Measurements from ENCODE around the gene CARS1. TPM values are rescaled to one million over a fixed set of nuclear protein-coding genes. Genes with fewer than 3 reads are reported as not detected.

CARS1 gene
- polyA plus RNA-seq, 1 donor = 41.6 TPM

- Histone ChIP-seq H3K4me3 (ENCODE audit: low read length) (no peak overlapping the region), H3K36me3 (ENCODE audit: control insufficient read depth, insufficient read depth, low read length) (peaks cover 68% of the 10 kb centered on the region)
- no CpG with 5 or more reads among the region's 7 CpGs for WGBS (ENCODE audit: insufficient coverage, low lambda C conversion rate)
Measured at GRCh38 chr11:2977113-2977512, 80.1 kb downstream of the CARS1 start.

GRCh38 chr11:2976294-2977063, 80.7 kb downstream of the CARS1 start:
- H3K36me3 ChIP-seq (ENCODE audit: control insufficient read depth, insufficient read depth, low read length) = peaks cover 74% of the 10 kb centered on the region
- DNase-seq = no peak

More at GRCh38 chr11:2977113-2977512, 80.1 kb downstream of the CARS1 start:
- H3K27me3 ChIP-seq (ENCODE audit: control insufficient read depth, insufficient read depth, low read length) = no peaks in the 10 kb centered on the region
- H3K4me1 ChIP-seq (ENCODE audit: control insufficient read depth, insufficient read depth, low read length) = no peaks in the 10 kb centered on the region
- no peak for DNase-seq
- H3K27ac ChIP-seq (ENCODE audit: low read length) = no peak overlapping the region
- H3K9me3 ChIP-seq (ENCODE audit: control insufficient read depth, low read depth, low read length) = no peaks in the 10 kb centered on the region

DNA sequence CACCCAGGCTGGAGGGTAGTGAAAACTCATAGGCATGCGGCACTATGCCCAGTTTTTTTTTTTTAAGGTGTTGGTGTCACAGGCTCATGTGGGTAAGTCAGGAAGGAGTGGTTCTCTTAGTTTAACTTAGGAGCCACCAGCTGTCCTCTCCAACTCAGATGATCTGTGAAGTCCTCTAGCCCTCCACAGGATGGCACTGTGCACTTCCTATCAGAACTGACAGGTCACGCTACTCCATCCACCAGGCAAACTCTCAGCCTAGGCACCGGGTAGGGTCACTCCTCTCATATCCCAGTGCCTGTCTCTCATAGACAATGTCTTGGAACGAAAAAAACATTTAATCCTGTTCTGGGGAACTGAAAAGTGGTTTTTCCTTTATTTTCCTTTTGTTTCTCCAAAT, 81.6 kb downstream of the CARS1 start:
- Histone ChIP-seq H3K4me1 (ENCODE audit: control insufficient read depth, insufficient read depth, low read length) (no peaks in the 10 kb centered on the region), H3K4me3 (ENCODE audit: low read length) (no peak overlapping the region), H3K27ac (ENCODE audit: low read length) (no peak overlapping the region), H3K36me3 (ENCODE audit: control insufficient read depth, insufficient read depth, low read length) (peaks cover 82% of the 10 kb centered on the region), H3K9me3 (ENCODE audit: control insufficient read depth, low read depth, low read length) (no peaks in the 10 kb centered on the region), H3K27me3 (ENCODE audit: control insufficient read depth, insufficient read depth, low read length) (no peaks in the 10 kb centered on the region)
- WGBS (ENCODE audit: insufficient coverage, low lambda C conversion rate) = 88% methylated on average over 1 of the region's 4 CpGs
- peak; percentile 10 to 12 for DNase-seq

More at GRCh38 chr11:2976294-2977063, 80.7 kb downstream of the CARS1 start:
- H3K4me3 ChIP-seq (ENCODE audit: low read length) = no peak overlapping the region
- 100% methylated on average over 1 of the region's 6 CpGs for WGBS (ENCODE audit: insufficient coverage, low lambda C conversion rate)
- H3K9me3 ChIP-seq (ENCODE audit: control insufficient read depth, low read depth, low read length) = no peaks in the 10 kb centered on the region
- no peaks in the 10 kb centered on the region for H3K27me3 ChIP-seq (ENCODE audit: control insufficient read depth, insufficient read depth, low read length)
- no peak overlapping the region for H3K27ac ChIP-seq (ENCODE audit: low read length)
- H3K4me1 ChIP-seq (ENCODE audit: control insufficient read depth, insufficient read depth, low read length) = no peaks in the 10 kb centered on the region

GRCh38 chr11:2974272-2974671, 83.0 kb downstream of the CARS1 start:
- Histone ChIP-seq H3K4me1 (ENCODE audit: control insufficient read depth, insufficient read depth, low read length) (no peaks in the 10 kb centered on the region), H3K27ac (ENCODE audit: low read length) (no peak overlapping the region), H3K36me3 (ENCODE audit: control insufficient read depth, insufficient read depth, low read length) (peaks cover 94% of the 10 kb centered on the region), H3K4me3 (ENCODE audit: low read length) (no peak overlapping the region), H3K9me3 (ENCODE audit: control insufficient read depth, low read depth, low read length) (no peaks in the 10 kb centered on the region), H3K27me3 (ENCODE audit: control insufficient read depth, insufficient read depth, low read length) (no peaks in the 10 kb centered on the region)
- no CpG with 5 or more reads among the region's 3 CpGs for WGBS (ENCODE audit: insufficient coverage, low lambda C conversion rate)
- DNase-seq = no peak

DNA sequence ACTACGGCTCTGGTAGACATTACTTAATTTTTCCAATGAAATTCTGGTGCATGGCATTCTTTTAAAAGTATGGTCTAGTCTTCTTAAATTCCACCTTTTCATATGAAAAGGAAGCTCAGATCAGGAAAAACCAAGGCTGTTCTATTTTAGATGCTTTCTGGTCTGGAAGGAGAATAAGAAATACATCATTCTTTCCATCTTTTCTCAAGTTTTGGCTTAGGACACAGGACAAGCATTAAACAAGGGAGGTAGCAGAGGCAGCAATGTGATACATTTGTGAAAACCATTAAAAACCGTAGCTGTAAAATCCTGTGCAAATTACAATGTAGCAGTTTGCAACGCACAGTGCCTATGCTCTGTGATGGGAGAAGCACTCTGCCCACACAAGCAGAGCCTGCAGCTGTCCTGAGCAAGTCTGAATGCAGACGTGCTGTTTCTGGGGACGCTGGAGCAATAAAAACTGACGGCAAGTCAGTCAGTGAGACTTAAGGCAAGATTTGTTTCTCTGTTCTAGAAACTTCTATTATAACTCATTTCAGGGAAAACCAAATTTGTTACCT, 88.8 kb downstream of the CARS1 start:
- Histone ChIP-seq H3K36me3 (ENCODE audit: control insufficient read depth, insufficient read depth, low read length) (peaks cover 91% of the 10 kb centered on the region), H3K9me3 (ENCODE audit: control insufficient read depth, low read depth, low read length) (no peaks in the 10 kb centered on the region), H3K27ac (ENCODE audit: low read length) (no peak overlapping the region), H3K4me3 (ENCODE audit: low read length) (no peak overlapping the region), H3K4me1 (ENCODE audit: control insufficient read depth, insufficient read depth, low read length) (no peaks in the 10 kb centered on the region), H3K27me3 (ENCODE audit: control insufficient read depth, insufficient read depth, low read length) (no peaks in the 10 kb centered on the region)
- DNase-seq = no peak
- WGBS (ENCODE audit: insufficient coverage, low lambda C conversion rate) = 100% methylated on average over 1 of the region's 6 CpGs

GRCh38 chr11:2964782-2965181, 92.4 kb downstream of the CARS1 start:
- Histone ChIP-seq H3K4me3 (ENCODE audit: low read length) (no peak overlapping the region), H3K4me1 (ENCODE audit: control insufficient read depth, insufficient read depth, low read length) (no peaks in the 10 kb centered on the region), H3K27ac (ENCODE audit: low read length) (no peak overlapping the region), H3K36me3 (ENCODE audit: control insufficient read depth, insufficient read depth, low read length) (peaks cover 88% of the 10 kb centered on the region), H3K9me3 (ENCODE audit: control insufficient read depth, low read depth, low read length) (no peaks in the 10 kb centered on the region), H3K27me3 (ENCODE audit: control insufficient read depth, insufficient read depth, low read length) (no peaks in the 10 kb centered on the region)
- WGBS (ENCODE audit: insufficient coverage, low lambda C conversion rate) = no CpG with 5 or more reads among the region's 4 CpGs
- no peak for DNase-seq

GRCh38 chr11:2963761-2964160, 93.5 kb downstream of the CARS1 start:
- H3K9me3 ChIP-seq (ENCODE audit: control insufficient read depth, low read depth, low read length) = no peaks in the 10 kb centered on the region
- no peaks in the 10 kb centered on the region for H3K27me3 ChIP-seq (ENCODE audit: control insufficient read depth, insufficient read depth, low read length)
- no peak overlapping the region for H3K27ac ChIP-seq (ENCODE audit: low read length)
- no CpG with 5 or more reads among the region's 6 CpGs for WGBS (ENCODE audit: insufficient coverage, low lambda C conversion rate)
- H3K4me3 ChIP-seq (ENCODE audit: low read length) = no peak overlapping the region
- peaks cover 87% of the 10 kb centered on the region for H3K36me3 ChIP-seq (ENCODE audit: control insufficient read depth, insufficient read depth, low read length)
- H3K4me1 ChIP-seq (ENCODE audit: control insufficient read depth, insufficient read depth, low read length) = no peaks in the 10 kb centered on the region
- DNase-seq = no peak

DNA sequence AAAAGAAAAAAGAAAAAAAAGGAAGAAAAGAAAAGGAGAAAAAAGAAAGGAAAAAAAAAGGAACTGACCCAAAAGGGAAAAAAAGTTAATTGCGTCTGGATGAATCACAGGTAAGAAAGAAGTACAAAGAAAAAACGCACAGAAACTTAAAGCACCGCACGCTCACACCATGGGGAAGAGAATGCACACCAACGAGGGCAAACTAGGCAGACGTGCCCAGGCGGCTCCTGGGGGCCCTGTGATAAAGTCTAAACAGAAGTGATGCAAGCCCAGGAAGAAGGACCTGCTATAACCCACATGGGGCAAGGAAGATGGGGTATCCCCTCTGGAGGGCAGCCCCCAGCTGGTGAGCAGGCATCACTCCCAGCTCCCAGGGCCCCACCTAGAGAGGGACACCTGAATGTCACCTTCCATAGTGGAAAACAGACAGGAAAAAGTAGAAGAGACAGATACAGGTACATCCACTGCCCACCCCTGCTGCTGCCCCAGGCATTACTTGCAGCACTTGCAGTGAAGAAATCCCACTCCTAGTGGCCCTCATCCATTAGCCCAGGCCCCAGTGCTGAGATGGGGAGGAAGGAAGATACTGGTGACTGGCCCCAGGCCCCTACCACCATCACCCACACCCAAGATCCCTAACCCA, 94.0 kb downstream of the CARS1 start:
- no peaks in the 10 kb centered on the region for H3K9me3 ChIP-seq (ENCODE audit: control insufficient read depth, low read depth, low read length)
- H3K27me3 ChIP-seq (ENCODE audit: control insufficient read depth, insufficient read depth, low read length) = no peaks in the 10 kb centered on the region
- H3K27ac ChIP-seq (ENCODE audit: low read length) = no peak overlapping the region
- WGBS (ENCODE audit: insufficient coverage, low lambda C conversion rate) = 86% methylated on average over 5 of the region's 7 CpGs
- no peak overlapping the region for H3K4me3 ChIP-seq (ENCODE audit: low read length)
- H3K36me3 ChIP-seq (ENCODE audit: control insufficient read depth, insufficient read depth, low read length) = peaks cover 87% of the 10 kb centered on the region
- no peaks in the 10 kb centered on the region for H3K4me1 ChIP-seq (ENCODE audit: control insufficient read depth, insufficient read depth, low read length)
- DNase-seq = no peak

GRCh38 chr11:2961080-2961479, 96.1 kb downstream of the CARS1 start:
- Histone ChIP-seq H3K9me3 (ENCODE audit: control insufficient read depth, low read depth, low read length) (no peaks in the 10 kb centered on the region), H3K27ac (ENCODE audit: low read length) (no peak overlapping the region), H3K36me3 (ENCODE audit: control insufficient read depth, insufficient read depth, low read length) (peaks cover 91% of the 10 kb centered on the region), H3K4me3 (ENCODE audit: low read length) (no peak overlapping the region), H3K27me3 (ENCODE audit: control insufficient read depth, insufficient read depth, low read length) (no peaks in the 10 kb centered on the region), H3K4me1 (ENCODE audit: control insufficient read depth, insufficient read depth, low read length) (no peaks in the 10 kb centered on the region)
- WGBS (ENCODE audit: insufficient coverage, low lambda C conversion rate) = 90% methylated on average over 4 of the region's 5 CpGs
- DNase-seq = no peak

DNA sequence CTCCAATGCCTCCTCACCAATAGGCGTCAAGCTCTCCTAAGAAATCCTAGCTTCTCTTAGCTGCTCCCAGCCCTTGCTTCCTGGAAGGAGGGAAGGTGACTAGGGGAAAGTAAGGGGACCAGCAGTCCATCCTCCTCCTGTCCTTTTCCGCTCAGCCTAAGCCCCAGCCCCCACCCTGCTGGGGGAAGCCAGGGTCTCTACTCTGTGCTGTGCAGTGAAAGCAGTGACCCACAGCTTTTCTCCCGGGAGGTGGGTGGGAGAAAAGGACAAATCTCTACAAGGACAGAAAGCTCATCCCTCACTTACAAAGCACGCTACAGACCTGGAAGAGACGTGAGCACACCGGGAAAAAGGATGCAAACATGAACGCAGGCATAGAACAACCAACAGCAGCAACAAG, 97.1 kb downstream of the CARS1 start:
- no peaks in the 10 kb centered on the region for H3K27me3 ChIP-seq (ENCODE audit: control insufficient read depth, insufficient read depth, low read length)
- no CpG with 5 or more reads among the region's 7 CpGs for WGBS (ENCODE audit: insufficient coverage, low lambda C conversion rate)

More for the DNA sequence above, 97.1 kb downstream of the CARS1 start:
- Histone ChIP-seq H3K27ac (ENCODE audit: low read length) (no peak overlapping the region), H3K4me1 (ENCODE audit: control insufficient read depth, insufficient read depth, low read length) (no peaks in the 10 kb centered on the region), H3K9me3 (ENCODE audit: control insufficient read depth, low read depth, low read length) (no peaks in the 10 kb centered on the region), H3K4me3 (ENCODE audit: low read length) (no peak overlapping the region), H3K36me3 (ENCODE audit: control insufficient read depth, insufficient read depth, low read length) (peaks cover 91% of the 10 kb centered on the region)
- DNase-seq = no peak
